IMR-90 (cell line): ENCODE results near the gene CEP43.

Experiments
- CEBPB ChIP-seq: IDR thresholded peaks from 2 replicates; pipeline ENCODE4 v1.6.1; 2012; ENCODE audit warnings: low read depth, low read length, improper control_type of control experiment
- CHD1 ChIP-seq: IDR thresholded peaks from 2 replicates; pipeline ENCODE4 v1.6.1; 2012; ENCODE audit warnings: low read depth, low read length, improper control_type of control experiment
- ELK1 ChIP-seq: fragments of 150-350 bp; IDR thresholded peaks from 2 replicates; pipeline ENCODE4 v1.6.1; 2016; ENCODE audit warnings: low read depth, mild to moderate bottlenecking, low read length, moderate library complexity, borderline replicate concordance
- FOS ChIP-seq: fragments of 150-350 bp; IDR thresholded peaks from 2 replicates; pipeline ENCODE4 v1.6.1; 2016; ENCODE audit warnings: low read depth, low read length
- MAFK ChIP-seq: IDR thresholded peaks from 2 replicates; pipeline ENCODE4 v1.6.1; 2012; ENCODE audit warnings: low read depth, low read length, improper control_type of control experiment
- MXI1 ChIP-seq: IDR thresholded peaks from 2 replicates; pipeline ENCODE4 v1.6.1; 2012; ENCODE audit warnings: low read depth, mild to moderate bottlenecking, low read length, moderate library complexity, borderline replicate concordance
- NFE2L2 ChIP-seq: fragments of 150-350 bp; IDR thresholded peaks from 2 replicates; pipeline ENCODE4 v1.6.1; 2016; ENCODE audit warnings: low read depth, mild to moderate bottlenecking, low read length
- POLR2A ChIP-seq: IDR thresholded peaks from 2 replicates; pipeline ENCODE4 v1.6.1; 2012; ENCODE audit warnings: mild to moderate bottlenecking, low read depth, low read length
- RAD21 ChIP-seq: IDR thresholded peaks from 2 replicates; pipeline ENCODE4 v1.6.1; 2012; ENCODE audit warnings: low read length, improper control_type of control experiment
- RCOR1 ChIP-seq: IDR thresholded peaks from 2 replicates; pipeline ENCODE4 v1.6.1; 2012; ENCODE audit warnings: mild to moderate bottlenecking, low read length, improper control_type of control experiment; ENCODE audit not compliant: insufficient replicate concordance
- SMC3 ChIP-seq: fragments of 150-350 bp; IDR thresholded peaks from 2 replicates; pipeline ENCODE4 v1.6.1; 2016; ENCODE audit warnings: low read depth, mild to moderate bottlenecking, antibody characterized with exemption, low read length, moderate library complexity
- USF2 ChIP-seq: fragments of 150-350 bp; IDR thresholded peaks from 2 replicates; pipeline ENCODE4 v1.6.1; 2017; ENCODE audit warnings: mild to moderate bottlenecking, antibody characterized with exemption, low read length, low read depth
- TF ChIP-seq, protein P1 (sequence below): conservative IDR thresholded peaks from 2 replicates; pipeline ENCODE4 v1.5.1; 2012; ENCODE audit warnings: mild to moderate bottlenecking, low read depth, low read length, improper control_type of control experiment

DNA sequence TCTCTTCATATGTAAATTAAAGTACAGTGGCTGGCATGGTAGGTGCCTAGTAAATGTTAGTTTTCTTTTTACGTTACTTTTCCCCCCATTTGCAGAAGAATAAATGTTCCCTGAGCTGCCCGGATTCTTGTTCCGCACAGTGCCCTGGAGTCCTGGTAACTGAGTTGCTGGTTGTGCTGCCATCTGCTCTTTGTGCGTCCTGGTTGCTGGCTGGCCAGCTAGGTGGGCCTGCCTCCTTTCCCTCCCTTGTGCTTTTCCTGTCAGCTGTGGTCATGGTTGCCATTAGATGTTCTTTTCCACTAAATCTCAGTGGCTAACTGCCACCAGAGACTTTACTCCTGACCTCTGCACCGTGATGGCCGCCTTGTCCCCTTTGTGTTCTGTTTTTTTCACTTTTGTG is 28.6 kb downstream of the CEP43 start:
- TF ChIP-seq POLR2A (no peak), NFE2L2 (no peak), MXI1 (no peak), RCOR1 (no peak), RAD21 (no peak), USF2 (no peak), MAFK (no peak), CEBPB (no peak), CHD1 (no peak), SMC3 (no peak), ELK1 (no peak), FOS (no peak)
- TF ChIP-seq, protein P1, sequence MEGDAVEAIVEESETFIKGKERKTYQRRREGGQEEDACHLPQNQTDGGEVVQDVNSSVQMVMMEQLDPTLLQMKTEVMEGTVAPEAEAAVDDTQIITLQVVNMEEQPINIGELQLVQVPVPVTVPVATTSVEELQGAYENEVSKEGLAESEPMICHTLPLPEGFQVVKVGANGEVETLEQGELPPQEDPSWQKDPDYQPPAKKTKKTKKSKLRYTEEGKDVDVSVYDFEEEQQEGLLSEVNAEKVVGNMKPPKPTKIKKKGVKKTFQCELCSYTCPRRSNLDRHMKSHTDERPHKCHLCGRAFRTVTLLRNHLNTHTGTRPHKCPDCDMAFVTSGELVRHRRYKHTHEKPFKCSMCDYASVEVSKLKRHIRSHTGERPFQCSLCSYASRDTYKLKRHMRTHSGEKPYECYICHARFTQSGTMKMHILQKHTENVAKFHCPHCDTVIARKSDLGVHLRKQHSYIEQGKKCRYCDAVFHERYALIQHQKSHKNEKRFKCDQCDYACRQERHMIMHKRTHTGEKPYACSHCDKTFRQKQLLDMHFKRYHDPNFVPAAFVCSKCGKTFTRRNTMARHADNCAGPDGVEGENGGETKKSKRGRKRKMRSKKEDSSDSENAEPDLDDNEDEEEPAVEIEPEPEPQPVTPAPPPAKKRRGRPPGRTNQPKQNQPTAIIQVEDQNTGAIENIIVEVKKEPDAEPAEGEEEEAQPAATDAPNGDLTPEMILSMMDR = no peak
